Fibroblast of villous mesenchyme (primary cell): ENCODE results near the gene KRAS. TPM values are rescaled to one million over a fixed set of nuclear protein-coding genes. Genes with fewer than 3 reads are reported as not detected.

Source experiments
- DNase-seq: peaks from one replicate; pipeline ENCODE4 v3.0.0-alpha.2; 2010; ENCODE audit warnings: low read depth
- H3K4me3 ChIP-seq: 2 replicates; pipeline ENCODE4 v1.5.1; 2011; ENCODE audit warnings: low read depth, mild to moderate bottlenecking, low read length
- total RNA-seq: library from RNA; depleted of rRNA; stranded (reverse); fragments of >200 nt; gene quantifications from 2 replicates; pipeline ENCODE4 v1.2.3, GENCODE V29; 2012
- TF ChIP-seq, protein P1 (sequence below): IDR thresholded peaks from 2 replicates; pipeline ENCODE4 v1.5.1; 2012; ENCODE audit warnings: low read depth, mild to moderate bottlenecking, low read length; ENCODE audit not compliant: insufficient read depth

Gene KRAS
- total RNA-seq, 1 donor = 19.9 TPM

DNA sequence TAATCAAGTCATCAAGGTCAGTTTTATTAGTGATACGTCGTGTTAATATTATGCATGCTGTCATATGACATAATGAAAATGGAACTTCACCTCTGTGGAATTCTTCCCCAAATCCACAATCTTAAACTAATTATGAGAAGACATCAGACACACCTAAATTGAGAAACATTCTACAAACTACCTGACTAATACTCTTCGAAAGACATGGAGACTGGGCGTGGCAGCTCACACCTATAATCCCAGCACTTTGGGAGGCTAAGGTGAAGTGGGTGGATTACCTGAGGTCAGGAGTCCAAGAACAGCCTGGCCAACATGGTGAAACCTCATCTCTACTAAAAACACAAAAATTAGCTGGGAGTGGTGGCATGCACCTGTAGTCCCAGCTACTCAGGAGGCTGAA is 33.3 kb upstream of the KRAS start:
- DNase-seq = no peak
- TF ChIP-seq, protein P1, sequence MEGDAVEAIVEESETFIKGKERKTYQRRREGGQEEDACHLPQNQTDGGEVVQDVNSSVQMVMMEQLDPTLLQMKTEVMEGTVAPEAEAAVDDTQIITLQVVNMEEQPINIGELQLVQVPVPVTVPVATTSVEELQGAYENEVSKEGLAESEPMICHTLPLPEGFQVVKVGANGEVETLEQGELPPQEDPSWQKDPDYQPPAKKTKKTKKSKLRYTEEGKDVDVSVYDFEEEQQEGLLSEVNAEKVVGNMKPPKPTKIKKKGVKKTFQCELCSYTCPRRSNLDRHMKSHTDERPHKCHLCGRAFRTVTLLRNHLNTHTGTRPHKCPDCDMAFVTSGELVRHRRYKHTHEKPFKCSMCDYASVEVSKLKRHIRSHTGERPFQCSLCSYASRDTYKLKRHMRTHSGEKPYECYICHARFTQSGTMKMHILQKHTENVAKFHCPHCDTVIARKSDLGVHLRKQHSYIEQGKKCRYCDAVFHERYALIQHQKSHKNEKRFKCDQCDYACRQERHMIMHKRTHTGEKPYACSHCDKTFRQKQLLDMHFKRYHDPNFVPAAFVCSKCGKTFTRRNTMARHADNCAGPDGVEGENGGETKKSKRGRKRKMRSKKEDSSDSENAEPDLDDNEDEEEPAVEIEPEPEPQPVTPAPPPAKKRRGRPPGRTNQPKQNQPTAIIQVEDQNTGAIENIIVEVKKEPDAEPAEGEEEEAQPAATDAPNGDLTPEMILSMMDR = no peak
- H3K4me3 ChIP-seq = no peak overlapping the region

DNA sequence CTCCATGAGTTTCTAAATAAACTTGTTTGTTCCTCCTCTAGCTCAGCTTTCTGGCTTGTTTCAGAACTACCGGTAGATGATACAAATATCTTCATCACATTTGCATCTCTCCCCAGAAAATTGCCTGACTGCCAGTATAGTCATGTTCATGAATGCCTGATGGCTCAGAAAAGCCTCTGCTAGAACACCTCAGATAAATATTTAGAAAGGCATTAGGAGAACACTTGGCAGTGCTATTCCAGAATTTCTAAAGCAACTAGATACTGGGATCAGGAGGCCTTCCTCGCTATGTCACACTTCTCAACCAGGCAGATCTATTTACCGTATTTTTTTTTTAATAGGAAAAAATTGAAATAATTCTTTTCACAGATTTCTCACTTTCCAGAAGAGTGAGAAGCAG is 32.3 kb upstream of the KRAS start:
- no peak for DNase-seq
- no peak overlapping the region for H3K4me3 ChIP-seq
- TF ChIP-seq, protein P1 = no peak

DNA sequence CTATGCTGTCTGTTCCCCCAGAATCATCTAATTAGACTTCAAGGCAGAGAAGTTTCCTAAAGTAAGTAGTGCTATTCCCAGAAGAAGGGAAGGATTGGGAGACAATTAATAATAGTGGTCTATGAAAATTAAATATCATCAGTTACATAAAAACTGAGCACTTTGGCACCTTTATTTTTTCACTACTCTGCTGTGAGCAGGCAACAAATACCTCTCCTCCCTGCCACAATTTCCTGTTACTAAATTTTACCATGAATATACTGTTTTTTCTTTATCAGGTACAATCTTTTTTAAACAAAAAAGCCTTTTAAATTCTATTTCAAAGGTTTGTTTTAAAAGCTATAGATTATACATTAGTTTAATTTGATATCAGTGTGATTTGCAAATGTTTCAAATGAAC is 29.4 kb upstream of the KRAS start:
- H3K4me3 ChIP-seq = no peak overlapping the region
- no peak for DNase-seq
- TF ChIP-seq, protein P1 = no peak

DNA sequence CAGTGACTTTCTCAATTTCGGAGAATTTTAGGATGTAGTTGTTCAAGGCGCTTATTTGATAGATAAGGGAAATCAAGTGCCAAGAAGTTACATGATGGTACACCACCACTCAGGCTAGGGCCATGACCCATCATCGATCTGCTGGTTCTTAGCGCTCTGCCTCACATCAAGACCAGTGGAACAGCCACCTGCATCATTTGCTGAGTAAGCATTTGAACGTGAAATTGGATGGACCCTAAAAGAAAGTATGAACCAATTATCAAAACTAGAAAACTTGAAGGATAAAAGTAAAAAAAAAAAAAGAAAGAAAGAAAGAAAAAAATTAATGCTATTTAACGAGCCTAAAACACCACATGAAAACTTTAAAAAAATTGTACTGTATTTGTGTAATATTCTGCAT is 27.5 kb upstream of the KRAS start:
- TF ChIP-seq, protein P1 = no peak
- DNase-seq = no peak
- H3K4me3 ChIP-seq = no peak overlapping the region

DNA sequence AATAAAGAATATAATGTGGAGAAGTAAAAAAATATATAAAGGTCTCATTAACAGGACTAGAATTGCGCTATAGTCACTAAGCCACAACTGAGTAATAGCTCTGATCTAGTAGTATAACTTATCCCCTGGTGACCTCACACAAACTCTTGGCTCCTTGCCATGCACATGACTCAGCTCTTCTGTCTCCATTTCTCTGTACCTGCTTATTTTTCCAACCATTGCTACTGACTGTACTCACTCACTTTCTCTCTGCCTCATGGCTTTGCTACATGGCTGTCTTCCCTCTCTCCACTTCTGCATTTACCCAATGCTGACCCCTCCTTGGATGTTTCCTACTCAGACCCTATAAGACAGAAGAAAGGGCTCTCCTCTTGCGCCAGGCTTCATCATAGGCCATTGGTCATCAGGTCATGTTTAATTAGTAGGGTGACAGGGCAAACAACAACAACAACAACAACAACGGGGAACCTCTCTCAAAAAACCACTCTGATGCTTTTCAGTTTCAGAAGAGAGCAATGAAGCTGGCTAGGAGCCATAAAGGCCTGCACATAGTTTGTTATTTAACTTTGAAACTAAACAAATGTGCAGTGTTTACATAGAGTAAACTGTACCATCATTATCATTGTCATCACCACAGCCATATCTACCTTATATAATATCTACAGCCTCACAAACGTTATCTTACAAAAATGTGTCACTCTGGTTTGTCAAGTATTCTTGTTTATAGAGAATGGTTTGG is 25.6 kb upstream of the KRAS start:
- no peak overlapping the region for H3K4me3 ChIP-seq
- TF ChIP-seq, protein P1 = no peak
- peak; percentile 76 for DNase-seq

DNA sequence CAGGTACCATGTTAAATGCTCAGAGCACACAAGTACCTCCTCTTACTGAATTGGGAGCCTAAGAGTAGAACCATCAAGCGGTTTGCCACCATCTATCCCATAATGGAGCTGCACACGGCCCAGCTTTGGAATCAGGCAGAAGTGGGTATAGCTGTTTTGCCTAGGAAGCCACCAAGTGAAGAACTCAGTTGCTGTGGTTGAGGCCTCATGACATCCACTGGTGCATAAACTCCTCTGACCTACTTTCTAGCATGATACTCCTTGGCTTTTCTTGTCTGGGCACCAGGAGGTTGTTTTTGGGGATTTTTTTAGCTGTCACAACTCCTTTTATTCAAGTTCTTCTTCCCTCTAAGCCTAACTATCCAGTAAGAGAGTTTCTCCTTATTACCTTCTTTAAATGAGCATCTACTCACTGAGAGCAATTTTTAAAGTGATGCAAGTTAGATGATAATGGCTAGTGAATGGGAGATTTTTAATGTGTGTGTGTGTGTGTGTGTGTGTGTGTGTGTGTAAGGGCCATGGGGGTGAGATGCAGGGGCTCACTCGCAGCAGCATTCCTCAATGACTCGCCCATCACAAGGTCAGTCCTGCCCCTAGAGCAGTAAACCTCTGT is 20.9 kb upstream of the KRAS start:
- DNase-seq = no peak
- TF ChIP-seq, protein P1 = no peak
- no peak overlapping the region for H3K4me3 ChIP-seq

DNA sequence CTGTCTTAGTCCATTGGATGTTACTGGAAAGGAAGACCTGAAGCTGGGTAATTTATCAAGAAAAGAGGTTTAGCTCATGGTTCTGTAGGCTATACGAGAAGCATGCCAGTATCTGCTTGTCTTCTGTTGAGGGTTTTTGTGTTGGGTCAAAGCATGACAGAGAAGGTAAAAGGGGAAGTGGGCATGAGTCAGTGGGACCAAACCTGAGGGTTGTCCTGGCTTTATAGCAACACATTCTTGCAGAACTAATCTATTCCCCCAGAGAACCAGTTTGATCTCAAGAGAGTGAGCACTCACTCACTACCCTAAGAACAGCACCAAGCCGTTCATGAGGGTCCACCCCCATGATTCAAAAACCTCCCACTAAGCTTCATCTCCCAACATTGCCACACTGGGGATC is 19.0 kb upstream of the KRAS start:
- TF ChIP-seq, protein P1 = no peak
- no peak overlapping the region for H3K4me3 ChIP-seq
- no peak for DNase-seq
